ENCODE results near the gene TIPRL. TPM values are rescaled to one million over a fixed set of nuclear protein-coding genes. Genes with fewer than 3 reads are reported as not detected.

The TIPRL gene
- total and polyA plus RNA-seq, 2 of the 8 experiments (the other 6 are each of a cell fraction or from before 2014, with no cell fraction given), result 8.1 to 27.4 TPM

DNA sequence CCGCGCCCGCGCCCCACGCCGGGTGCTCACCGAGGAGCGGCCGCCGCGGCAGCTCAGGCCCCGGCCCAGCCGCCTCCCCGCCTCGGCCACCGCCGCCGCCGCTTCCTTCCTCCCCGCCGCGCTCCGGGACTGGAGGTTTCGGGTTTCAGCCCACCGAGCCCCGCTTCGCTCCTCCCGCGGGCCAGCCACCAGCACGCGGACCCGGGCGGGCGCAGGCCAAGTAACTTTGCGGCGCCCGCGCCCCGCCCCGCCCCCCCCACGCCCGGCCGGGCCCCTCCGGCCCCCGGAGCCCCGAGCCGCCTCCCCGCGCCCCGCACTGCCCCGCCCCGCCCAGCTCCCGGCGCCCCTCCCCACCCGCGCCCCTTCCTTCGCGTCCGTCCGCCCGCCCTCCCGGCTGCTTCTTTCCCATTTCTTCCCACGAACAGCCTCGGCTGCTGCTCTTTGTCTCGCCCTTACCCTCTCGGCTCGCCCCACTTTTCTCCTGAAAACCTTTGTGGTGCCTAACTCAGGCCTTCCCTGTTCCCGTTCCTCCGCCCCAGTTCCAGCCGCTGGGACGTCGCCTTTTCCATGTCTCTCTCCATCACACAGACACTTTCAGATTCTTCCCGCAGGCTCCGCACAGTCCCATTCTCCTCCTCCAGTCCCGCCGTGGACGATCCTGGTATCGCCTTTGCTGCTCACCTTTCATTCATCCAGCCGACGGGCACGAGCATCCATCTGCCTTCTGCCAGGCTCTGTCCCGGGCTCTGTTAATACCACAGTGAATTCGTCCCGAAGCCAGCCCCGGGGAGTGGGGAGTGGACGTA lies 41.9 kb upstream of the TIPRL start, which contains the start of gene GPR161:
GPR161 (minus strand) TSS at position 222 of the 806 bp plus-strand sequence. CDS start 32,080 bp downstream, outside the sequence.
- Histone ChIP-seq H3K4me3 (ENCODE audit: extremely low read depth in 1 of 4, insufficient read depth in 2 of 4, low read depth in 3 of 4, low read length in 4 of 4) (peak within 1 kb of the TSS; percentile 61 to 83 (median 76)), H3K18ac (ENCODE audit: extremely low read depth, low read length) (peak within 1 kb of the TSS; percentile 95; the same call in 1 of the 2 replicates), H4K8ac (ENCODE audit: extremely low read depth, insufficient read depth, low read length) (peak within 1 kb of the TSS; percentile 93), H3K4me1 (replicated peaks in 1 of 4; ENCODE audit: control insufficient read depth in 3 of 4, insufficient read depth in 4 of 4, low read length in 3 of 4) (peaks cover 3 to 10% (median 6%) of the 10 kb centered on the region in 4 experiments; a peak in 5 of 7 replicates), H2AK5ac (ENCODE audit: low read depth, low read length) (no peak within 1 kb of the TSS), H2BK15ac (ENCODE audit: low read length) (peak within 1 kb of the TSS; percentile 98; the same call in 1 of the 2 replicates), H2BK120ac (replicated peaks; ENCODE audit: low read depth, low read length) (no peak within 1 kb of the TSS), H3K56ac (replicated peaks; ENCODE audit: insufficient read length, low read depth, low read length) (peak within 1 kb of the TSS; percentile 1), H3K4ac (replicated peaks; ENCODE audit: insufficient read length, low read depth, low read length) (no peak within 1 kb of the TSS), H3K23me2 (ENCODE audit: low read depth, low read length) (peaks cover 15% of the 10 kb centered on the region), H3K4me2 (ENCODE audit: insufficient read depth in 1 of 2, low read depth in 2 of 2, low read length in 2 of 2) (peak within 1 kb of the TSS; percentile 93 to 97), H3K14ac (ENCODE audit: insufficient read length) (no peak within 1 kb of the TSS), H3K79me2 (ENCODE audit: control insufficient read depth in 1 of 2, insufficient read depth in 2 of 2, low read length in 2 of 2) (peaks cover 0 to 4% of the 10 kb centered on the region in 2 experiments; a peak in 1 of 4 replicates), H3K27ac (ENCODE audit: low read depth, low read length) (no peak within 1 kb of the TSS), H4K5ac (ENCODE audit: insufficient read length, low read depth, low read length) (no peak within 1 kb of the TSS), H3K27me3 (replicated peaks in 1 of 4; ENCODE audit: control insufficient read depth in 3 of 4, extremely low read depth in 1 of 4, insufficient read depth in 3 of 4, low read length in 3 of 4) (peaks cover 0 to 14% (median 10%) of the 10 kb centered on the region in 4 experiments; a peak in 5 of 7 replicates), H3K23ac (ENCODE audit: insufficient read length) (no peak within 1 kb of the TSS), H4K20me1 (replicated peaks in 1 of 2; ENCODE audit: control insufficient read depth in 1 of 2, insufficient read depth in 2 of 2, low read length in 2 of 2) (peaks cover 0 to 8% of the 10 kb centered on the region in 2 experiments), H2BK20ac (ENCODE audit: low read length) (peak within 1 kb of the TSS; percentile 6; the same call in 1 of the 2 replicates), H3K9ac (replicated peaks in 1 of 4; ENCODE audit: extremely low read depth in 1 of 4, low read depth in 3 of 4, low read length in 3 of 4) (peak within 1 kb of the TSS; percentile 49 to 80 (median 60)), H3K79me1 (ENCODE audit: low read depth, low read length) (no peaks in the 10 kb centered on the region), H3K9me3 (ENCODE audit: insufficient read depth in 2 of 2, low read depth in 1 of 2, low read length in 1 of 2) (no peaks in the 10 kb centered on the region; a peak in 1 of 4 replicates), H2BK12ac (ENCODE audit: low read depth, low read length) (peak within 1 kb of the TSS; percentile 87; the same call in 1 of the 2 replicates), H3K36me3 (ENCODE audit: control insufficient read depth in 2 of 4, insufficient read depth in 4 of 4, low read length in 3 of 4) (no peaks in the 10 kb centered on the region), H2AFZ (ENCODE audit: low read length) (peak within 1 kb of the TSS; percentile 81), H4K91ac (replicated peaks; ENCODE audit: insufficient read length, low read length) (no peak within 1 kb of the TSS), H2BK5ac (ENCODE audit: low read depth, low read length) (peak within 1 kb of the TSS; percentile 68; the same call in 1 of the 2 replicates)
- ChIA-PET CTCF (ENCODE audit: partially characterized antibody) (interaction anchor here (1.0 to 3.2 kb wide), 3 partner anchors 8 to 50 kb away, joined by 3 to 14 read pairs (median 4); no protein-coding TSS in a partner anchor), POLR2A (ENCODE audit: partially characterized antibody) (interaction anchor here (0.8 to 1.5 kb wide), 3 partner anchors 9 to 191 kb away, joined by 4 to 5 read pairs (median 5); no protein-coding TSS in a partner anchor)
- no peak for FAIRE-seq
- peak in 1 of 2 experiments; percentile 85 for DNase-seq (ENCODE audit: low read depth in 1 of 2, low spot score in 2 of 2)
- 1% methylated on average over 36 of the region's 86 CpGs; no CpG with 5 or more reads in 1 of the 2 experiments for WGBS, 2 experiments (ENCODE audit: extremely low coverage in 1 of 2, insufficient coverage in 1 of 2, insufficient read length in 1 of 2, insufficient replicate concordance in 2 of 2, low coverage in 1 of 2, low lambda C conversion rate in 2 of 2, missing lambda C conversion rate in 1 of 2)
- TF ChIP-seq HDAC2 (IDR thresholded peaks at IDR 0.05; ENCODE audit: borderline replicate concordance in 1 of 2, low read depth in 2 of 2, low read length in 2 of 2), result peak; percentile 7 to 65; a peak in 1 of 4 replicates
- TF ChIP-seq CHD1 (IDR thresholded peaks at IDR 0.05; ENCODE audit: low read depth, low read length), result no peak
- no peak for TF ChIP-seq RAD21 (IDR thresholded peaks at IDR 0.05 in 1 of 2, conservative IDR thresholded peaks at IDR 0.05 in 1 of 2; ENCODE audit: low read depth in 2 of 2, low read length in 2 of 2)
- TF ChIP-seq CTBP2 (IDR thresholded peaks at IDR 0.05; ENCODE audit: borderline replicate concordance, insufficient read depth, insufficient read length, low read length), result no peak
- TF ChIP-seq FOSL1 (IDR thresholded peaks at IDR 0.05; ENCODE audit: insufficient read depth, low read depth, low read length), result no peak
- TF ChIP-seq BACH1 (IDR thresholded peaks at IDR 0.05; ENCODE audit: low read length), result no peak
- TF ChIP-seq SIRT6 (IDR thresholded peaks at IDR 0.05; ENCODE audit: low read length), result no peak
- TF ChIP-seq SIN3A (conservative IDR thresholded peaks at IDR 0.05 in 1 of 2, IDR thresholded peaks at IDR 0.05 in 1 of 2; ENCODE audit: low read depth in 1 of 2, low read length in 2 of 2), result peak in 1 of 2 experiments; percentile 37; a peak in 1 of 4 replicates
- TF ChIP-seq EP300 (IDR thresholded peaks at IDR 0.05; ENCODE audit: borderline replicate concordance in 1 of 2, low read depth in 2 of 2, low read length in 2 of 2), result no peak
